Glomerular endothelial cell (primary cell): ENCODE results near the gene CELSR1. TPM values are rescaled to one million over a fixed set of nuclear protein-coding genes. Genes with fewer than 3 reads are reported as not detected.
"Not testable (repeated sequence)": the region's sequence is repeated elsewhere in the genome, so short reads cannot be mapped to it uniquely, and the experiment has no call there.

Experiments
- DNase-seq: peaks from one replicate; pipeline ENCODE4 v3.0.0-alpha.2; 2011; ENCODE audit warnings: low read depth, low spot score; ENCODE audit errors: extremely low read depth
- total RNA-seq: library from RNA; depleted of rRNA; stranded (reverse); fragments of >200 nt; gene quantifications from 2 replicates; pipeline ENCODE4 v1.2.3, GENCODE V29; 2015

CELSR1 gene
- total RNA-seq, 1 donor from 2014 or later, result 9.5 TPM

GRCh38 chr22:46483353-46483752 is 54.1 kb downstream of the CELSR1 start:
- no peak for DNase-seq

- no peak for DNase-seq
These were observed 55.3 kb downstream of the CELSR1 start for GRCh38 chr22:46482056-46482675.

GRCh38 chr22:46481386-46481785 is 56.0 kb downstream of the CELSR1 start:
- DNase-seq, result no peak

GRCh38 chr22:46480396-46480795 is 57.0 kb downstream of the CELSR1 start:
- no peak for DNase-seq

- no peak for DNase-seq
These were observed 58.4 kb downstream of the CELSR1 start for GRCh38 chr22:46479046-46479445.

GRCh38 chr22:46478083-46478551 is 59.3 kb downstream of the CELSR1 start:
- no peak for DNase-seq

- no peak for DNase-seq
These were observed 60.9 kb downstream of the CELSR1 start for GRCh38 chr22:46476547-46476941.

GRCh38 chr22:46473896-46474557 is 63.4 kb downstream of the CELSR1 start:
- DNase-seq, result no peak

- no peak for DNase-seq
These were observed 64.2 kb downstream of the CELSR1 start for GRCh38 chr22:46473021-46473779.

- DNase-seq, result no peak
These were observed 64.8 kb downstream of the CELSR1 start for GRCh38 chr22:46472722-46473016.

GRCh38 chr22:46471901-46472721 is 65.3 kb downstream of the CELSR1 start:
- DNase-seq, result no peak

- DNase-seq, result not testable (repeated sequence)
These were observed 66.1 kb downstream of the CELSR1 start for GRCh38 chr22:46471330-46471729.

- no peak for DNase-seq
These were observed 67.7 kb downstream of the CELSR1 start for GRCh38 chr22:46469711-46470110.

GRCh38 chr22:46467006-46467405 is 70.4 kb downstream of the CELSR1 start:
- no peak for DNase-seq

GRCh38 chr22:46466255-46466676 is 71.2 kb downstream of the CELSR1 start:
- no peak for DNase-seq

- no peak for DNase-seq
These were observed 71.6 kb downstream of the CELSR1 start for GRCh38 chr22:46465793-46466192.

- DNase-seq, result no peak
These were observed 72.1 kb downstream of the CELSR1 start for GRCh38 chr22:46465345-46465720.

GRCh38 chr22:46464701-46465344 is 72.6 kb downstream of the CELSR1 start:
- no peak for DNase-seq

GRCh38 chr22:46464296-46464695 is 73.1 kb downstream of the CELSR1 start:
- no peak for DNase-seq

GRCh38 chr22:46463435-46464227 is 73.8 kb downstream of the CELSR1 start:
- DNase-seq, result no peak
